Tibial nerve (tissue), 4 donors: Measurements from ENCODE around the gene MAN1B1.
"Not testable (repeated sequence)": the region's sequence is repeated elsewhere in the genome, so short reads cannot be mapped to it uniquely, and the experiment has no call there.

Experiments
- CTCF ChIP-seq, 5 experiments: fragments of 200-600 bp in 3 of 5; fragments of 450-650 bp in 2 of 5; sonication (generic) in 3 of 5; IDR thresholded peaks; one replicate each; pipeline ENCODE4 v1.5.1; 2016 to 2019; ENCODE audit warnings: antibody characterized with exemption in 5 of 5, mild to moderate bottlenecking in 3 of 5, moderate library complexity in 2 of 5
- EP300 ChIP-seq, 2 donors: sonication (generic); formaldehyde crosslinking; IDR thresholded peaks; one replicate each; pipeline ENCODE4 v1.6.1; 2017; ENCODE audit warnings: antibody characterized with exemption in 2 of 2, mild to moderate bottlenecking in 1 of 2
- POLR2A ChIP-seq, 2 donors: fragments of 450-650 bp; IDR thresholded peaks; one replicate each; pipeline ENCODE4 v1.6.1; 2017; ENCODE audit warnings: antibody characterized with exemption in 2 of 2, mild to moderate bottlenecking in 2 of 2, moderate library complexity in 2 of 2

GRCh38 chr9:137123952-137124462, 37.2 kb downstream of the MAN1B1 start:
- TF ChIP-seq CTCF, POLR2A, EP300 (IDR thresholded peaks at IDR 0.05): not testable (repeated sequence)
